Measurements from ENCODE around the gene KMT5C. TPM values are rescaled to one million over a fixed set of nuclear protein-coding genes. Genes with fewer than 3 reads are reported as not detected.

Gene KMT5C
- total RNA-seq, 1 experiment from 2014 or later = 63.1 TPM

DNA sequence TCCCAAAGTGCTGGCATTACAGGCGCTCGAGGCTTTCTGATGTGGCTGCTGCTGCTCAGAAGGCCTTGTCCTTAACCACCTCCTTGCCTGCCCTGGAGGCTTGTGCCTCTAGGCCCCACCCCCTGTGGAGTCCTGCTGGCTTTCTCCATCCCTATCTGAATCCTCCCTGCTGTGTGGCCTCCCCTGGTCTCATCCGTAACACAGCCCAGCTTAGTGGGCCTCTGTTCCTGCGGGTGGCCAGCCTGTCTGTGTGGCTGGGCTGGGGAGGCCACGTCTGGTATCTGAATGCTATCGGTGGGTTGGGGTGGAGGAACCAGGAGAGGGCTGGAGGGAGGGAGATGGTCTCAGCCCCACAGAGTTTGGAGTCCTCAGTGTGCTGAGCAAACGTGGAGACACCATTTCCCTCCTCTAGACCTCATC lies 50.8 kb downstream of the KMT5C start:
- peaks cover 41% of the 10 kb centered on the region for H3K36me3 Mint-ChIP-seq
- H3K4me3 Mint-ChIP-seq = no peak overlapping the region

More for the DNA sequence above, 50.8 kb downstream of the KMT5C start:
- H3K27me3 Mint-ChIP-seq (ENCODE audit: low read depth) = no peaks in the 10 kb centered on the region
- DNase-seq (ENCODE audit: low spot score) = no peak
- ATAC-seq = no peak
- no peak for TF ChIP-seq HMGA2 (CRISPR knock-in tag; IDR thresholded peaks at IDR 0.05)
- TF ChIP-seq, protein P1, sequence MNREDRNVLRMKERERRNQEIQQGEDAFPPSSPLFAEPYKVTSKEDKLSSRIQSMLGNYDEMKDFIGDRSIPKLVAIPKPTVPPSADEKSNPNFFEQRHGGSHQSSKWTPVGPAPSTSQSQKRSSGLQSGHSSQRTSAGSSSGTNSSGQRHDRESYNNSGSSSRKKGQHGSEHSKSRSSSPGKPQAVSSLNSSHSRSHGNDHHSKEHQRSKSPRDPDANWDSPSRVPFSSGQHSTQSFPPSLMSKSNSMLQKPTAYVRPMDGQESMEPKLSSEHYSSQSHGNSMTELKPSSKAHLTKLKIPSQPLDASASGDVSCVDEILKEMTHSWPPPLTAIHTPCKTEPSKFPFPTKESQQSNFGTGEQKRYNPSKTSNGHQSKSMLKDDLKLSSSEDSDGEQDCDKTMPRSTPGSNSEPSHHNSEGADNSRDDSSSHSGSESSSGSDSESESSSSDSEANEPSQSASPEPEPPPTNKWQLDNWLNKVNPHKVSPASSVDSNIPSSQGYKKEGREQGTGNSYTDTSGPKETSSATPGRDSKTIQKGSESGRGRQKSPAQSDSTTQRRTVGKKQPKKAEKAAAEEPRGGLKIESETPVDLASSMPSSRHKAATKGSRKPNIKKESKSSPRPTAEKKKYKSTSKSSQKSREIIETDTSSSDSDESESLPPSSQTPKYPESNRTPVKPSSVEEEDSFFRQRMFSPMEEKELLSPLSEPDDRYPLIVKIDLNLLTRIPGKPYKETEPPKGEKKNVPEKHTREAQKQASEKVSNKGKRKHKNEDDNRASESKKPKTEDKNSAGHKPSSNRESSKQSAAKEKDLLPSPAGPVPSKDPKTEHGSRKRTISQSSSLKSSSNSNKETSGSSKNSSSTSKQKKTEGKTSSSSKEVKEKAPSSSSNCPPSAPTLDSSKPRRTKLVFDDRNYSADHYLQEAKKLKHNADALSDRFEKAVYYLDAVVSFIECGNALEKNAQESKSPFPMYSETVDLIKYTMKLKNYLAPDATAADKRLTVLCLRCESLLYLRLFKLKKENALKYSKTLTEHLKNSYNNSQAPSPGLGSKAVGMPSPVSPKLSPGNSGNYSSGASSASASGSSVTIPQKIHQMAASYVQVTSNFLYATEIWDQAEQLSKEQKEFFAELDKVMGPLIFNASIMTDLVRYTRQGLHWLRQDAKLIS (CRISPR knock-in tag; IDR thresholded peaks at IDR 0.05; ENCODE audit: borderline replicate concordance) = no peak
- TF ChIP-seq FOXP1 (CRISPR knock-in tag; IDR thresholded peaks at IDR 0.05; ENCODE audit: borderline replicate concordance) = no peak
- TF ChIP-seq ZNF671 (CRISPR knock-in tag; IDR thresholded peaks at IDR 0.05) = 0 out of 2 replicates have a peak, but pooled peaks have one; percentile 32
- TF ChIP-seq, protein P2, sequence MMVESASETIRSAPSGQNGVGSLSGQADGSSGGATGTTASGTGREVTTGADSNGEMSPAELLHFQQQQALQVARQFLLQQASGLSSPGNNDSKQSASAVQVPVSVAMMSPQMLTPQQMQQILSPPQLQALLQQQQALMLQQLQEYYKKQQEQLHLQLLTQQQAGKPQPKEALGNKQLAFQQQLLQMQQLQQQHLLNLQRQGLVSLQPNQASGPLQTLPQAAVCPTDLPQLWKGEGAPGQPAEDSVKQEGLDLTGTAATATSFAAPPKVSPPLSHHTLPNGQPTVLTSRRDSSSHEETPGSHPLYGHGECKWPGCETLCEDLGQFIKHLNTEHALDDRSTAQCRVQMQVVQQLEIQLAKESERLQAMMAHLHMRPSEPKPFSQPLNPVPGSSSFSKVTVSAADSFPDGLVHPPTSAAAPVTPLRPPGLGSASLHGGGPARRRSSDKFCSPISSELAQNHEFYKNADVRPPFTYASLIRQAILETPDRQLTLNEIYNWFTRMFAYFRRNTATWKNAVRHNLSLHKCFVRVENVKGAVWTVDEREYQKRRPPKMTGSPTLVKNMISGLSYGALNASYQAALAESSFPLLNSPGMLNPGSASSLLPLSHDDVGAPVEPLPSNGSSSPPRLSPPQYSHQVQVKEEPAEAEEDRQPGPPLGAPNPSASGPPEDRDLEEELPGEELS (CRISPR knock-in tag; IDR thresholded peaks at IDR 0.05) = no peak
- TF ChIP-seq ZNF232 (CRISPR knock-in tag; IDR thresholded peaks at IDR 0.05) = no peak
- TF ChIP-seq SP1 (CRISPR knock-in tag; conservative IDR thresholded peaks at IDR 0.05) = no peak
- TF ChIP-seq PRRX2 (CRISPR knock-in tag; IDR thresholded peaks at IDR 0.05) = peak; percentile 77; the same call in 1 of the 2 replicates
- no peak for TF ChIP-seq CREM (CRISPR knock-in tag; IDR thresholded peaks at IDR 0.05)
- TF ChIP-seq ZNF423 (CRISPR knock-in tag; IDR thresholded peaks at IDR 0.05) = peak; percentile 91
- no peak for TF ChIP-seq JAZF1 (CRISPR knock-in tag; IDR thresholded peaks at IDR 0.05)
- TF ChIP-seq ZNF121 (CRISPR knock-in tag; IDR thresholded peaks at IDR 0.05) = no peak
- no peak for TF ChIP-seq NFE2L1 (CRISPR knock-in tag; IDR thresholded peaks at IDR 0.05)
- TF ChIP-seq, protein P3, sequence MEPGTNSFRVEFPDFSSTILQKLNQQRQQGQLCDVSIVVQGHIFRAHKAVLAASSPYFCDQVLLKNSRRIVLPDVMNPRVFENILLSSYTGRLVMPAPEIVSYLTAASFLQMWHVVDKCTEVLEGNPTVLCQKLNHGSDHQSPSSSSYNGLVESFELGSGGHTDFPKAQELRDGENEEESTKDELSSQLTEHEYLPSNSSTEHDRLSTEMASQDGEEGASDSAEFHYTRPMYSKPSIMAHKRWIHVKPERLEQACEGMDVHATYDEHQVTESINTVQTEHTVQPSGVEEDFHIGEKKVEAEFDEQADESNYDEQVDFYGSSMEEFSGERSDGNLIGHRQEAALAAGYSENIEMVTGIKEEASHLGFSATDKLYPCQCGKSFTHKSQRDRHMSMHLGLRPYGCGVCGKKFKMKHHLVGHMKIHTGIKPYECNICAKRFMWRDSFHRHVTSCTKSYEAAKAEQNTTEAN (CRISPR knock-in tag; IDR thresholded peaks at IDR 0.05) = no peak
- TF ChIP-seq ZNF317 (CRISPR knock-in tag; IDR thresholded peaks at IDR 0.05; ENCODE audit: borderline replicate concordance, low read depth) = no peak
- no peak for TF ChIP-seq OVOL2 (CRISPR knock-in tag; IDR thresholded peaks at IDR 0.05; ENCODE audit: borderline replicate concordance)
- TF ChIP-seq, protein P4, sequence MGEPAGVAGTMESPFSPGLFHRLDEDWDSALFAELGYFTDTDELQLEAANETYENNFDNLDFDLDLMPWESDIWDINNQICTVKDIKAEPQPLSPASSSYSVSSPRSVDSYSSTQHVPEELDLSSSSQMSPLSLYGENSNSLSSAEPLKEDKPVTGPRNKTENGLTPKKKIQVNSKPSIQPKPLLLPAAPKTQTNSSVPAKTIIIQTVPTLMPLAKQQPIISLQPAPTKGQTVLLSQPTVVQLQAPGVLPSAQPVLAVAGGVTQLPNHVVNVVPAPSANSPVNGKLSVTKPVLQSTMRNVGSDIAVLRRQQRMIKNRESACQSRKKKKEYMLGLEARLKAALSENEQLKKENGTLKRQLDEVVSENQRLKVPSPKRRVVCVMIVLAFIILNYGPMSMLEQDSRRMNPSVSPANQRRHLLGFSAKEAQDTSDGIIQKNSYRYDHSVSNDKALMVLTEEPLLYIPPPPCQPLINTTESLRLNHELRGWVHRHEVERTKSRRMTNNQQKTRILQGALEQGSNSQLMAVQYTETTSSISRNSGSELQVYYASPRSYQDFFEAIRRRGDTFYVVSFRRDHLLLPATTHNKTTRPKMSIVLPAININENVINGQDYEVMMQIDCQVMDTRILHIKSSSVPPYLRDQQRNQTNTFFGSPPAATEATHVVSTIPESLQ (CRISPR knock-in tag; IDR thresholded peaks at IDR 0.05) = no peak
- TF ChIP-seq, protein P5, sequence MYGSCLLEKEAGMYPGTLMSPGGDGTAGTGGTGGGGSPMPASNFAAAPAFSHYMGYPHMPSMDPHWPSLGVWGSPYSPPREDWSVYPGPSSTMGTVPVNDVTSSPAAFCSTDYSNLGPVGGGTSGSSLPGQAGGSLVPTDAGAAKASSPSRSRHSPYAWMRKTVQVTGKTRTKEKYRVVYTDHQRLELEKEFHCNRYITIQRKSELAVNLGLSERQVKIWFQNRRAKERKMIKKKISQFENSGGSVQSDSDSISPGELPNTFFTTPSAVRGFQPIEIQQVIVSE (CRISPR knock-in tag; IDR thresholded peaks at IDR 0.05; ENCODE audit: borderline replicate concordance) = no peak
- H3K9me3 Mint-ChIP-seq = no peaks in the 10 kb centered on the region
- H3K4me1 Mint-ChIP-seq = peaks cover 64% of the 10 kb centered on the region
- H3K27ac Mint-ChIP-seq = peak overlapping the region; percentile 82
- ChIA-PET CTCF (interaction anchor here (0.6 to 2.1 kb wide), 7 partner anchors 9 to 244 kb away, joined by 3 to 8 read pairs (median 4); partner anchors contain the start of gene ZNF784), POLR2A (interaction anchor here (1.3 to 2.3 kb wide), 2 partner anchors 10 to 17 kb away, joined by 5 to 6 read pairs; partner anchors contain the start of gene UBE2S)
